Adipose tissue (tissue), 3 donors: ENCODE results near the gene TTLL8. TPM values are rescaled to one million over a fixed set of nuclear protein-coding genes. Genes with fewer than 3 reads are reported as not detected.

Source experiments
- H3K27ac ChIP-seq: one replicate; pipeline ENCODE4 v1.5.1; 2013; ENCODE audit warnings: low read depth, low read length
- WGBS, 3 donors: extraction: QIAGEN DNeasy Blood & Tissue Kit; methylation state at CpG; one replicate each; pipeline ENCODE4 v1.1.7; 2013; 5-methylcytosine and 5-hydroxymethylcytosine counted together
- polyA plus RNA-seq, 3 donors: library from polyadenylated mRNA; stranded (reverse); fragments of 200-250 nt; gene quantifications; one replicate each; pipeline ENCODE4 v1.2.3, GENCODE V29; 2013
- donor health status: healthy with polysubstance abuse.
- donor health status: Bipolar disorder and iron deficiency.
- donor health status: healthy.

Gene TTLL8
- polyA plus RNA-seq, 3 donors, result not detected

DNA sequence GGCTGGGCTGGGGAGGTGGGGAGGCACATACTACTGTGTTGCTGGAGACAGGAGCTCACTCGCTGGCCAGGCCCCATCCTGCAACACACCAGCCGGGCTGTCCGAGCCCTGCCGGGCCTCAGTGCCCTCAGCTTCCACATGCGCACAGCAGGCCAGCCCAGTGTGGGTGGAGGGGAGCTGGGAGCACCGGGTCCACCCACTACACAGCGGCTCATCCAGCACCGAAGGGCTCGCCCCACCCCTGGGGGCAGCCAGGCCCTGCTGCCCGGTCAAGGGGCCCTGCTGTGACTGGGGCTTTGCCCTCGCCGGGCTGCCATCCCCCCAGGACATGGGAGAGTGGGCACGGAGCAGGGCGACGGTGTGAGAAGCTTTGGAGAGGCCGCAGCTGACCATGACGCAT lies 9.3 kb downstream of the TTLL8 start:
- H3K27ac ChIP-seq, result no peak overlapping the region
- 79 to 85% (median 82%) methylated on average over 17 of the region's 17 CpGs for WGBS, 3 donors

DNA sequence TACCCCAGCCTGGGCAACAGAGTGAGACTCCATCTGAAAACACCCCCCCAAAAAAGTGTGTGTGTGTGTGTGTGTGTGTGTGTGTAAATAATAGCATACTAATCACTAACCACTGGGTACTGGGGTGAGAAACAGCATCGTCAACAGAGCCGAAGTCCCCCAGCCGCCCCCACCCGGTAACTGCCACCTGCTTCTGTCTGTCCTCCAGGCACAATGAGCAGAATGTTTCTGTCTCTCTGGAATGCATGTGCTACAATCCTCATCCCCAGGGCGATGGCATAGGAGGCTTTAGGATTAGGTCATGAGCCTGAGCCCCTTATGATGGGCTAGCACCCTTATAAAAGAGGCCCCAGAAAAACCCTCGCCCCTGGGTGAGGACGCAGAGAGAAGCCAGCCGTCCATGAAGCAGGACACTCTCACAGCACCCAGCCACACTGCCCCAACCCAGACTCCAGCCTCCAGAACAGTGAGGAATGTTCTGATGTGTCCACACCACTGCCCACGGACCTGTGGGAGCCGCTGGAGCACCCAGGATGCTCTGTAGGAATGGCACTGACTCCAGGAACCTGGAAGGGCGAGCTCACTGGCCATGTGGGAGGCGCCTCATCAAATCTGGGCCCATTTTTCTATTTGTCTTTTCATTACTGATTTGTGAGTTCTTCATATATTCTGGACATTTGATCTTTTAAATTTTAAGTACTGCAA lies 9.9 kb downstream of the TTLL8 start:
- WGBS, 3 donors, result 86 to 90% (median 87%) methylated on average over 12 of the region's 12 CpGs
- no peak overlapping the region for H3K27ac ChIP-seq

DNA sequence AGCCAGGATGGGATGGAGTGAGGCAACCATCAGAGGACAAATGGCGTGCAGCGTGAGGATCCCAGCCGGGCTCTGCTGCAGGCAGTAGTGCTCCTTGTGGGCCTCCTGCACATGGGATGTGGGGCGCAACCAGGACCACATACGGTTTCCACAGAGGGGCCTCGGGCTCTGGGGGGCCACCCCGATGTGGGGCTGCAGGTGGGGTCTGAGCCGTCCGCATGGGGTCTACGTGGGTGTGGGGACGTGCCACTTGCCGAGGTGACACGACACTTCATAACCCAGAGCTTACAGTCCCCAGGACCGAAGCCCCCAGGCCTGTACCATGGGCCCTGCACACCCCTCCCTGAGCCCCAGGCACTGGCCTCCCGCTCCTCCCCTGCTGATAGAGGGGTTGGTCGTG lies 10.8 kb downstream of the TTLL8 start:
- WGBS, 3 donors, result 91 to 92% (median 92%) methylated on average over 16 of the region's 16 CpGs
- H3K27ac ChIP-seq, result no peak overlapping the region

DNA sequence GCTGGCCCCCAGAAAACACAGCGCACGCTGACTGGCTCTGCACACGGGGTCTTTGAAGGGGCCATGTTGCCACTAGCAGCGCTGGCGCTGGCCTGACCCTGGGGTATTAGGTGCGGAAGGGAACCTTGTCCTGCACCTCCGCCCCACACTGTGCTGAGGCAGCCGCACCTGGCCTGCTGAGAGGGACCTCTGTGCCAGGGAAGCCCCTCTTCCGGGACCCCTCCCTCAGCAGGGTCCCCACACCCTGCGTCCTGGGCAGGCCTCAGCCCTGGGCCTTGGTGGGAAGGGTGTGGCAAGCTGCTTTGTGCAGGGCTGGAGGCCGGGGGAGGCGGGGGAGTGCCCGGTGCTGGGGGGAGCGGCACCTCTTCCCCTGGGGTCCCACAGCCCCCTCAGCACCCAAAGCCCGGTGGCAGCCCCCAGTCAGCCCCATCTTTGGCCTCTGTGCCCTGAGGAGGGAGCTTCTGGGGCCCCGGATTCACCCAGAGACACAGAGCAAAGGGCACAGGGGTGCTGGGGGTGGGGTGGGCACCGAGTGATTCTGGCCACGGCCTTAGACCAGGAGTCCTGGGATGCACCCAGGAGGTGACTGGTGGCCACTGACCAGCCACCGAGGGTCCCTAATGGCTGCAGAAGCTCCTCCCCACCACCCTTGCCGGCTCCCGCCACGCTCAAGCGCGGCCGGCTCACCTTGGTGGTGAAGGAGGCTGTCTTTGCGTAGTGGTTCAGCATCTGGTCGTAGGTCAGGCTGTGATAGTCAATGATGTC lies 11.4 kb downstream of the TTLL8 start:
- WGBS, 3 donors, result 83 to 89% (median 88%) methylated on average over 27 of the region's 27 CpGs
- H3K27ac ChIP-seq, result no peak overlapping the region

DNA sequence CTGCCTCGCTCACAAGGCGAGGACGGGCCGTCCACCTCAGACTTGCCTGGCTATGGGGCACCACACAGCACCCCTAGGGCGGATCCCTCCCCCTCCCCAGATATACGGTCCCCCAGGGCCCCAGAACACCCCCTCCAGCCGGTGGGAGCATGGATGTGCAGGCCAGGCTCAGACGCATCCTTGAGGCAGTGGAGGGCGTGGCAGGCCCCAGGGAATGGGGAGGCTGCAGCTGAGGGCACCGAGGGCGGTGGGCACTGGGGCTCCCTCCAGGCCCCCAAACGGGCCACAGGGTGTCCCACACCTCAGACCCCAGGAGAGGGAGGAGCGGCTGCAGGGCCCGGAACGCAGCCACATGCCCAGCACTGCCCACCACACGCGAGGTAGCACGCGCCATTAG lies 12.1 kb downstream of the TTLL8 start:
- 74 to 82% (median 81%) methylated on average over 19 of the region's 19 CpGs for WGBS, 3 donors
- no peak overlapping the region for H3K27ac ChIP-seq

DNA sequence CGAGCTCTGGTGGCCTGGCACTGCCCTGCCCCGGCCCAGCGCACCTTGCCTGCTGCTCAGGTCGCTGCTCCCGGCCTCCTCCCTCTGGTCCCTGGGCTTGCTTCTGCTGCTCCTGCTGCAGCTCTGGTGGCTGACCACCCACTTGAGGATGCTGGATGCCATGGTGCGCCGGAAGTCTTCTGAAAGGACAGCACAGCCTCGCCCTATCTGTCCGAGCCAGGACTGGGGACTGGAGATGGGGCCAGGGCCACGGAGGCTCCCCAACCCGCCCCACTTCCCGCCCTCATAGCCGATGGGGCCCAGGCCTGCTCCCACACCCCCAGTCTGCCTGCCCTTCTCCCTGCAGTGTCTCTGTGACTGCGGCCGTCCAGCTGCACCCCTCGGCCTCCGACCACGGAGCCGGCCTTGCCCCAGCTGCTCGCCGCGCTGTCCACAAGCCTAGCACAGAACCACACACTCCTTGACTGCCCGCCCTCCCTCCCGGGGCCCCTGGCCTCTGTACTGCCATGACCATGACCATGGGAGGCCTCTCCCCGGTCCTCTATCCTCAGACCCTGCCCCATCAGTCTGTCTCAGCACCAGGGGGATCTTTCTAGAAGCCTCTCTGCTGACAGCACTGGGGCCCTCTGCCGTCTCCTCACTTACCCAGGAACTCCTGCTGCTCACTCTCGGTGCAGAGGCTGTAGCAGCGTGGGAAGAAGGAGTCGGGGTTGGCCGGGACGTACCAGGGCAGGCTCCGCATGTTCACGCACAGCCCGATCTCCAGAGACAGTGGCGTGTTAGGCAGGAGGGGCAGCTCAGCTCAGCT lies 12.7 kb downstream of the TTLL8 start:
- 67 to 76% (median 71%) methylated on average over 27 to 35 of the region's 35 CpGs for WGBS, 3 donors

DNA sequence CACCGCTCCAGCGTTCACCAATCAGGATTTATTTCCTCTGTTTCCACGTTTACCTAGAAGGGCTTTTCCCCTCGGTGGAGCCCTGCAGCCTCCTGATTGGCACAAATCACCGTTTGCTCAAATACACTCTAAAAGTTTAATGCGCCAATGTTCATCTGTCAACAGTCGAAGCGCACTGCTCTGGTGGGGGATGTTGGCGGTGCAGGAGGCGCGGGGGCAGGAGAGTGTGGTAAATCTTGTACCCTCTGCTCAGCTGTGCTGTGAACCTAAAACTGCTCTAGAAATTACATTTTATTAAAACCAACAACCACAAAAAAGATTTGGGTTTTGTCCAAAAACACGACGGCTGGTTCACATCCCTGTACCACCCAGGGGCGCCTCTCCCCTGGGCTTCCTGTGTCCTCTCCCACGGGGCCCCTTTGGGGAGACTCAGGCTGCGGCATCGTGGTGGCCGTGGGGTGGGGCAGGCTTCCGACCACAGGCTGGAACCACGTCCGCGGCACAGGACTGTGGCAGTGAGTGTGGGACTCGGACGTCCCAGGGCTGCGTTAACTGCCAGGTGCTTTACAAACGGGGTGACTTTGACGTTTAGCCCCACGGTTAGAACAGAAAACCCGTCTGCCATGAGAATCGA lies 13.5 kb downstream of the TTLL8 start:
- WGBS, 3 donors, result 43 to 65% (median 54%) methylated on average over 30 of the region's 30 CpGs
- no peak overlapping the region for H3K27ac ChIP-seq

More for the DNA sequence above, 12.7 kb downstream of the TTLL8 start:
- no peak overlapping the region for H3K27ac ChIP-seq

DNA sequence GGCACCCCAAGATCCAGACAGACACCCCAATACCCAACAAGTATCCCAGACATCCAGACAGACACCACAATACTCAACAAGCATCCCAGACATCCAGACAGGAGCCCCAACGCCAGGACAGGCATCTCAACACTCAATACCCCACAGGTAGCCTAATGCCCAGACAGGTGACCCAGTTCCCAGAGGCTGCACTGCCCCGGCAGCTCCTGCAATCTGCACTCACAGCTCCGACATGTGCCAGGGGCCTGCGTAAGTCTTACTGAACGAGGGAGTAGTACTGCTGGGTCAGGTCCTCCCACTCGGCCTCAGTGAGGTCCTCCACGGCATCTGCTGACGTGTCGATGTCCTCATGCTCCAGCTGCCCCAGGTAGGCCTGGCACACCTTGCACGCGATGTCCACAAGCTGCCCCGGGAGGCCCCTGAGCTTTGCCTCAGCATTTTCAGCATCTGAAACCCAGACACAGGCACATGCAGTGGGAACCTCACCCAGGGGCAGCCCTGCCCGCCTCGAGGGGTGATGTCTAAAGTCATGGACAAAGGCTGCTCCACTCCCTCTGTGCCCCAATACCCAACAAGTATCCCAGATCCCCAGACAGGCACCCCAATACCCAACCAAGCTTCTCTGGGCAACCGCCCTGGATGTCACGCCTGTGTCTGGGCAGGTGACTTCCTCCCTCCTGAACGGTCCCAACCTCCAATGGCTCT lies 16.6 kb downstream of the TTLL8 start:
- no peak overlapping the region for H3K27ac ChIP-seq
- WGBS, 3 donors, result 80 to 85% (median 83%) methylated on average over 17 of the region's 17 CpGs

DNA sequence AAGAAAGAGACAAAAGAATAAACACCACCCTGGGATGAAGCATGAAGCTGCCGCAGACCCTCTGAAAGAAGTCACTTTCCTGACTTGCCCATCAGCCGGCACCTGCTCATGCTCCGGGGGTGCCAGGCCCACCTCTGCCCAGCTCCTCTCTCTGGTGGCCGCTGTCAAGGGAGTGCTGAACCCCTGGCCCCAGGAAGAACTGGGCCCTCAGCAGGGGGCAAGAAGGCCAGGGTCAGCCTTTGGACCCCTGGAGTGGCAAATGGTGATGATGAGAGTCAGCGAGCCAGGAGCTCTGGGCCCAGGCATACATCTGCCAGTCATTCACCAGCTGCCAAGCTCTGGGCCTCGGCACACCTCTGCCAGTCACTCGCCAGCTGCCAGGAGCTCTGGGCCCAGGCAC lies 17.4 kb downstream of the TTLL8 start:
- WGBS, 3 donors, result 84 to 94% (median 87%) methylated on average over 7 of the region's 7 CpGs
- H3K27ac ChIP-seq, result no peak overlapping the region

DNA sequence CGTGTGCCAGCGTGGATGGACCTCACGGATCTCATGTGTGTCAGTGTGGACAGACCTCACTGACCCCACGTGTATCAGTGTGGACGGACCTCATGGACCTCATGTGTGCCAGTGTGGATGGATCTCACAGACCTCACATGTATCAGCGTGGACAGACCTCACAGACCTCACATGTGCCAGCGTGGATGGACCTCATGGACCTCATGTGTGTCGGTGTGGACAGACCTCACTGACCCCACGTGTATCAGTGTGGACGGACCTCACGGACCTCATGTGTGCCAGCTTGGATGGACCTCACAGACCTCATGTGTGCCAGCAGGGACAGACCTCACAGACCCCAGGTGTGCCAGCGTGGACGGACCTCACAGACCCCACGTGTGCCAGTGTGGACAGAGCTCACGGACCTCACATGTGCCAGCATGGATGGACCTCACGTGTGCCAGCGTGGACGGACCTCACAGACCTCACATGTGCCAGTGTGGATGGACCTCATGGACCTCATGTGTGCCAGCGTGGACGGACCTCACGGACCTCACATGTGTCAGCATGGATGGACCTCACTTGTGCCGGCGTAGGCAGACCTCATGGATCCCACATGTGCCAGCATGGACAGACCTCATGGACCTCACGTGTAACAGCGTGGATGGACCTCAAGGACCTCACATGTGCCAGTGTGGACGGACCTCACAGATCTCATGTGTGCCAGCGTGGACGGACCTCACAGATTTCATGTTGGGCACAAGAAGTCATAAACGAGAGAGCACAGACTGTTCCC lies 18.2 kb downstream of the TTLL8 start:
- 92 to 96% (median 92%) methylated on average over 29 of the region's 29 CpGs for WGBS, 3 donors
- H3K27ac ChIP-seq, result no peak overlapping the region

DNA sequence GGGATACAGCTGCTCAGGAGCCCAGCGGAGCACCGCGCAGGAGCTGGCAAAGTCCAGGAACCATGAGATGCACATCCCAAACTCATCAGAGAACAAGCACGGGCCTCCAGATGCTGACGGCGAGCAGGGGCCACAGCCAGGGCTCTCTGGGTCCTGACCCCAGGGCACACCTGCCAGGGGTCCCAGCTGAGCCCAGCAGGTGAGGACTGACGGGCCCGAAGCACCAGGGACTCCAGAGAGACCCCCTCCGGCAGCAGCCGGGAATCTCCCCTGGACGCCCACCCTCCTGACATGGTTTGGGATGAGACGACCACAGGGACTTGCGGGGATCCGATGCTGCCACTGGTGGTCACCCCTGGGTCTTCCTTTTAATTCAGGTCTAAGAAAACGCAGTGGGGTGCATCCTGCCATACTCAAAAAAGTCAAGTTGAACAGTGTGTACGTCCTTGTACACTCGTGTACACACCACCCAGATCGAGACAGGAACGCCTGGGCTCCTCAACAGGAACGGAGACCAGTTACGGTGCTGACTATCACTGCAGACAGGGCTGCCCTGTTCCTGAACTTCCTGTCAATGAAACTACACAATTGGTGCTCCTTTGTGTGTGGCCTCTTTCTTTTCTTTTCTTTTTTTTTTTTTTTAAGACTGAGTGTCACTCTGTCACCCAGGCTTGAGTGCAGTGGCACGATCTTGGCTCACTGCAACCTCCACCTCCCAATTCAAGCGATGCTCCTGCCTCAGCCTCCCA lies 21.9 kb downstream of the TTLL8 start:
- 72 to 82% (median 78%) methylated on average over 23 of the region's 23 CpGs for WGBS, 3 donors

DNA sequence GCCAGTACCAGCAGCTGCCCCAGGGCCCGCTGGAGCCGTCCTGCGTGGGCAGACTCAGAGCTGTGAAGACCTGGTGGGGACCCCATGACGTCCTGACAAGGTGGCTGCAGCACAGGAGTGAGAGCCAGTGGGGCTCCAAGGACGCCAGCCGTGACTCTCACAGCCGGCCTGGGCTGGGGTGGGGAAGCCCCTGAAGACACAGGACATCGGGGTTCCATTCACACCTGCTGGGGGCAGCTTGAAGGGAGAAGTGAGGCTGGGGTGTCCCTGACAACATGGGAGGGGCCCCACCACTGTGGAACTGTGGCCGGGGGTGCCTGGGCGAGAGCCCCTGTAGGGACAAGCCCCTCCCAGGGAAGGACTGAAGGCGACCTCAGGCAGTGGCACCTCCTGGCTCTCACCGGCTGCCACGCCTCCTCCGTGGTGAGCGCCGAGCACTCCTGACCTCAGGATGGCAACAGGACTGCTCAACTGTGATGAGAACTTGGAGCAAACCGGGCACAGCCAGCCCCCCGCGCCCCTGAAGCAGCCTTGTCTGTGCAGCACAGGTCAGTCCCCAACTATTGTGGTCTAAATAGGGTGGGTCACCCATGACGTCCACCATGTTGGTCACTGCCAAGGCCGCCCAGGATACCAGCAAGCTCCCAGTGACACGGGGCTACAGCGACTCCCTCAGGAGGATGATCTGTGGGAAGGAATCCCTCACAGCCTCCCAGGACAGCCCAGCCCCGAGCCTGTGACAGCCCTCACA lies 22.8 kb downstream of the TTLL8 start:
- no peak overlapping the region for H3K27ac ChIP-seq
- WGBS, 3 donors, result 55 to 68% (median 66%) methylated on average over 21 to 24 of the region's 24 CpGs

More for the DNA sequence above, 21.9 kb downstream of the TTLL8 start:
- H3K27ac ChIP-seq, result no peak overlapping the region

DNA sequence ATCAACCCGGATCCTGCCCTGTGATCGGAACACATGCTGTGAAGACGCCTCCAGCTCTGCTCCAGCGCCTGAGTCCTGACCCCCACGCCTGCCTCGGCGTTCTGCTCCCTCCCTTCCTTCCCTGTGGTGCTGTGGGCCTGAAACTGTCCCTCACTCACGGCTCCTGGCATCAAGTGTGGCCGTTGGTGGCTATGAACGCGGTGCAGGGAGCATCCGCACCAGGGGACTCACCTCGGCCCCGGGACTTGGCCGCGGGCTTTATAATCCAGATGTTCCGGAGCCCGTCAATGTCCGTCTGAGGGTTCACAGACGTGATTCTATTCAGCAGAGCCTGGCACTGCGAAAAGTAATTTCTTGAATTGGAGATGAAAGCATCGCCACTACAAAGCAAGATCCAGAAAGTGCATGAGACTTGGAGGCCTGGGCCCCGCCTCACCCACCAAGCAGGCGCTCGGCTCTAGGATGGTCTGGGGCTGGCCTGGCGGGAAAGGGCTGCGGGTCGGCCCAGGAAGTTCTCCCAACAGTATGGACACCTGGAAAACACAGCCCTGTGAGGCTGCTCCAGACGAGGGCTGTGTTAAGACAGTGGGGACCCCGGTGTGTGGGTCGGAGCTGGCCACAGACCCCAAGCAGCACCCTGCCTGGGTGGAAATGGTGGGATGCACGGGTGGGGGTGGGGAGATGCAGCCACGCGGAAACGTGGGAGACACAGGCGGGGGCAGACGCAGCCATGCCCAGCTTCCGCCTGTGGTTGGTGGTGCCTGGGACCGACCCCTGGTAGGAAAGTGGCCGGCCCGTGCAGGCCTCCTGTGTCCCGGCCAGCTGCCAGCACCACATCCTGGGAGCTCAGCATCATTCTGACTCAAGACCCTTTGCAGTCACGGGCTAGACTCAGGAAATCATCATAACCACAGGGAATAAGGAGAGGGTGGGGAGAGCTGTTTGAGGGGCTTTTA lies 23.7 kb downstream of the TTLL8 start:
- WGBS, 3 donors, result 50 to 75% (median 63%) methylated on average over 43 of the region's 43 CpGs
- no peak overlapping the region for H3K27ac ChIP-seq

DNA sequence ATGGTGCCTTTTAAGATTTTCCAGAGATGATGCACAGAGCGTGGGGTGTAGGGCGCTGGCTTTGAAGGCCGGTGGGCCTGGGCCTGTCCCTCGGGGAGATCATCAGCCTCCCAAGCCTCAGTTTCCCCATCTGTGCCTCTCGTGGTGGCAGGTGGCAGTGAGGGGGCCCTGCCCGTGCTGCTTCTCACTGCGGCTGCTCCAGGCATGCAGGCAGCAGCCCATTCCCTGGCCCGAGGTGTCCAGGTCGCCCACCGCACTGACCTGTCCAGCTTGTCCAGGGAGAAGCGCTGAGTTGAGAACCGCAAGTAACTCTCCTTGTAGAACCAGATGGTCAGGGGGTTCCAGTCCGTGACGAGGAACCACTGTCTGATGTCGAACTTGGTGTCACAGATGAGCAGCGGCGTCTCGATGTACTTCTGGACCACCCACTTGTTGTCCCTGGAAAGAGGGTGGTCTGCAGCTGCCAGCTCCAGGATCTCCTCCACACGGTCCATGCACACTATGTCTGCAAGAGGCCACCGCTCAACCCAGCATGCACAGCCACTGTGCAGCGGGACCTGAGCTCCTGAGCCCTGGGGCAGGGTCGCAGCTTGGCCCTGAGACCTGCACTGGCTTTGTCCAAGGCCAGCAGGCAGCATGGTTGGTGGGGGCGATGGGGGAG lies 25.0 kb downstream of the TTLL8 start:
- no peak overlapping the region for H3K27ac ChIP-seq
- WGBS, 3 donors, result 82 to 93% (median 91%) methylated on average over 23 of the region's 23 CpGs
